PC-3 (cell line): ENCODE measurements around the gene TSPAN8.

ENCODE experiments used
- CTCF ChIP-seq: fragments of 300-600 bp; sonication (generic); conservative IDR thresholded peaks from 2 replicates; pipeline ENCODE4 v1.5.1; 2017; ENCODE audit warnings: antibody characterized with exemption, low read depth, mild to moderate bottlenecking, low read length
- EZH2 ChIP-seq: fragments of 300-600 bp; sonication (generic); IDR thresholded peaks from one replicate; pipeline ENCODE4 v1.6.1; 2017; ENCODE audit warnings: antibody characterized with exemption, mild to moderate bottlenecking, low read length; ENCODE audit not compliant: unreplicated experiment
- EZH2phosphoT487 ChIP-seq: fragments of 300-600 bp; sonication (generic); IDR thresholded peaks from 2 replicates; pipeline ENCODE4 v1.6.1; 2018; ENCODE audit warnings: mild to moderate bottlenecking, antibody characterized with exemption, low read length, borderline replicate concordance

DNA sequence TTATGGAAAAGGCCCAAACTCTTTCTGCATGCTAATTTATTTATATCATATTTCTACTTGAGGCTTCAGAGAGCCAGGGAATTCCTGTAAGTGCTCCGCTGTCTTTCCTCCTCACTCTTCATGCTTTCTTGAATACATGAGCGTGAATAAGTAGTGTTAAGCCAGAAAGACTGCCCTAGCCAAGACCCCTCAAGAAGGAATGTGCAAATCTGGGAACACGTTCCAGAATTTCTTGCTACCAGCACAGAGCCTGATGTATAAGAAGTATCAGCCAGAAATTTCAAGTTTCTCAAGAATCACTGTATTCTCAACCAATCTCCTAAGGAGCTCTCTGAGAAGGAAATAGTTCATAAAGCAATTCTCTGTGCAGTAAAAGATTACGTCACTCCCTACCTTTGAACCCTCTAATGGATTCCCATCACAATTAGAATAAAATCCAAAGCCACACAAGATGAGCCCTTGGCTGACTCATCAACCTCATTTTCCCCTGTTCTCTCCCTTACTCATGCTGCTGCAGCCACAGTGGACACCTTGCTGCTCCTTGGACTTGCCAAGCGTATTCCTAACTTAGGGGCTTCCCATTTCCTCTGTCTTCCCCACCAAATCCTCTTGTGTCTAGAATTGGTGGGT is 6.9 kb upstream of the TSPAN8 start:
- TF ChIP-seq CTCF: no peak
- no peak for TF ChIP-seq EZH2
- TF ChIP-seq EZH2phosphoT487: no peak
